ENCODE measurements around the gene CCDC33.

CCDC33 gene

DNA sequence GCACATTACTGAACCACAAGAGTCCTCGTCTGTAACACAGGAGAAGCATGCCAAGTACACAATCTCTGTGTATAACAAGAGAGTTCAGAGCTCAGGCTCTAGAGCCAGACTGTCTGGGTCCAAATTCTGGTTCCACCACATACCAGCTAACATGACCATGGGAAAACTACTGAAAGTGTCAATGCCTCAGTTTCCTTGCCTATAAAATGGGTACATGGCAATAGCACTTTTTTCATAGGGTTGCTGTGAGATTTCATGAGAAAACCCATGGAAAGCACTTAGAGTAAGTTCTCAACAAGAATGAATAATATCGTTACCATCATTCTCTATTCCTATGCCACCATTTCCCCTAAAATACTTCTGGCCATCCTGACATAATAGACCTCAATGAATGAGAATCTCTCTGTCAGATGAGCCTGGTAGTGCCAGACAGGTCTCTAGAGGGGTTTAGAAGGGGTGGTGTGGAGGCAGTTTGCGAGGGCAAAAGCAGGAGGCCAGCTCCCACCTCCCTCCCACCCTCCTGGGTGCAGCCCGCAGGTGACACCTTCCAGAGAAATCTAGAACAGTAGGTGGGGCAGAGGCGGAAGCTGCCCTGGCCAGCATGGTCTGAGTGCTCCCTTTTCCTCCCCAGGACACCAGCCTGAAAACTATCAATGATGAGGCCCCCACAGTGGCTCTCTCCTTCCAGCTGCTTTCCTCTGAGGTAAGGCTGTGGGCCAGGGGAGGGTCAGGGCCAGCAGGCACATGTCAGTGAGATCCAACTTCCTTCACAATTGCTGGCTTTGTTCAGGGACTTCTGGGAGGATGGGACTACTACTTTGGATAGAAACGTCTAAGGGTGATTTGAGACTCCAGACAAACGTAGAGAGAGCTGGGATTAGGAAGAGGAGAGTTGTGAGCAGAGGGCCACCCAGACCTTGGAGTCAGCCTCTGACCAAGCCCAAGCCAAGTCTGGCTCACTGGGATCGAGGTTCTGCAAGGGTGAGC, 45.3 kb downstream of the CCDC33 start:
- no peak overlapping the region for H3K4me3 ChIP-seq (ENCODE audit: low read depth, low read length)
- no peak for DNase-seq (ENCODE audit: low read depth)
- TF ChIP-seq, protein P1, sequence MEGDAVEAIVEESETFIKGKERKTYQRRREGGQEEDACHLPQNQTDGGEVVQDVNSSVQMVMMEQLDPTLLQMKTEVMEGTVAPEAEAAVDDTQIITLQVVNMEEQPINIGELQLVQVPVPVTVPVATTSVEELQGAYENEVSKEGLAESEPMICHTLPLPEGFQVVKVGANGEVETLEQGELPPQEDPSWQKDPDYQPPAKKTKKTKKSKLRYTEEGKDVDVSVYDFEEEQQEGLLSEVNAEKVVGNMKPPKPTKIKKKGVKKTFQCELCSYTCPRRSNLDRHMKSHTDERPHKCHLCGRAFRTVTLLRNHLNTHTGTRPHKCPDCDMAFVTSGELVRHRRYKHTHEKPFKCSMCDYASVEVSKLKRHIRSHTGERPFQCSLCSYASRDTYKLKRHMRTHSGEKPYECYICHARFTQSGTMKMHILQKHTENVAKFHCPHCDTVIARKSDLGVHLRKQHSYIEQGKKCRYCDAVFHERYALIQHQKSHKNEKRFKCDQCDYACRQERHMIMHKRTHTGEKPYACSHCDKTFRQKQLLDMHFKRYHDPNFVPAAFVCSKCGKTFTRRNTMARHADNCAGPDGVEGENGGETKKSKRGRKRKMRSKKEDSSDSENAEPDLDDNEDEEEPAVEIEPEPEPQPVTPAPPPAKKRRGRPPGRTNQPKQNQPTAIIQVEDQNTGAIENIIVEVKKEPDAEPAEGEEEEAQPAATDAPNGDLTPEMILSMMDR (conservative IDR thresholded peaks at IDR 0.05; ENCODE audit: low read depth, low read length), result no peak

DNA sequence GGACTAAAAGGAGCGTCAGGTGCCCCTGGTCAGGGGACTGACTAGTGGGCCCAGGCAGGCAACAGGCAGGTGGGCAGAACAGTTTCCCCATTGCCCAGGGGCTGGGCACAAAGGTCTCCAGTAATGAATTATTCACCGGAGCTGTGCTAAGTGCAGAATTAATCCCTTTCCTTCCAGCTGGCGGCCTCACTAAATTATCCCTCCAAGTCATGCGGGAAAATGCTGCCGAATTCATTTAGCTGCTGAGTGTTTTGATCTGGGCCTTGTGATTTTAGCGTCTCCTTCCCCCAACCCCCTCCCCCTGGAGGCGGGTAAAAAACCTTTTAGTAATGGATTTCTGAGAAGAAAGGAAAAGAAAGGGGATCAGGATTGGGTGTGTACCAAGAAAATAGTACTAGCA, 47.2 kb downstream of the CCDC33 start:
- H3K4me3 ChIP-seq (ENCODE audit: low read depth, low read length), result no peak overlapping the region
- TF ChIP-seq, protein P1 (conservative IDR thresholded peaks at IDR 0.05; ENCODE audit: low read depth, low read length), result no peak
- DNase-seq (ENCODE audit: low read depth), result no peak

DNA sequence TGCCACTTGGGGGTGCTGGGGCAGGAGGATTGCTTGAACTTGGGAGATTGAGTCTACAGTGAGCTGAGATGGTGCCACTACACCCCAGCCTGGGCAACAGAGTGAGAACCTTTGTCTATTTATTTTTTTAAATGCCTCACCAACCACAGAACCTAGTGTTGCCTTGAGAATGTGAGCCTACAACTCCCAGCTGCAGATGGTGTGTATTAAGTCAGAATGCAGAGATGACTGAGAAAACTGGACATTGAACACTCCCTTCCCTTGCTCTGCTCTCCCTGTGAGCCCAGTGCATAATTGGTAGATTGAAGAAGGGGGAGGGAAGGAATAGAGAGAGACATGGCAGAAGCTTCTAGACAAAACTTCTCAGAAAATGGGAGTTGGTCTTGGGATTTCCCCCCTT, 53.5 kb downstream of the CCDC33 start:
- TF ChIP-seq, protein P1 (conservative IDR thresholded peaks at IDR 0.05; ENCODE audit: low read depth, low read length), result no peak
- no peak for DNase-seq (ENCODE audit: low read depth)
- no peak overlapping the region for H3K4me3 ChIP-seq (ENCODE audit: low read depth, low read length)

DNA sequence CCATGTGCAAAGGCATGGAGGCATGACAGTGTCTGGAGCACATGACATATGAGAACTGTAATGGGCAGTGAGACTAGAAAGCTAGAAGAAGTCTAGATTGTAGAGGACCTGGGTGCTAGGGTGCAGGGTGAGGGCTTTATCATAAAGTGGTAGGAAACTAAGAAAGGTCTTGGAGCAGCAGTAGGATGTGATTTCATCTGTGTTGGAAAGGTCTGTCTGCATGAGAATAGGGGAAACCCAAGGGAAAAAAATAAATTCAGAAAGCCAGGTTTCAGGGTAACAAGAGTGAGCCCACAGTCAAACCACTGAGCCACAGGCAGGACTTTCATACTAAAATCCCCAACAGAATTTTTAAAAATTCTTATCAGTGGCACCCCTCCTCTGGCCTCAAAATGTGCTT, 54.5 kb downstream of the CCDC33 start:
- TF ChIP-seq, protein P1 (conservative IDR thresholded peaks at IDR 0.05; ENCODE audit: low read depth, low read length), result no peak
- no peak overlapping the region for H3K4me3 ChIP-seq (ENCODE audit: low read depth, low read length)
- no peak for DNase-seq (ENCODE audit: low read depth)

DNA sequence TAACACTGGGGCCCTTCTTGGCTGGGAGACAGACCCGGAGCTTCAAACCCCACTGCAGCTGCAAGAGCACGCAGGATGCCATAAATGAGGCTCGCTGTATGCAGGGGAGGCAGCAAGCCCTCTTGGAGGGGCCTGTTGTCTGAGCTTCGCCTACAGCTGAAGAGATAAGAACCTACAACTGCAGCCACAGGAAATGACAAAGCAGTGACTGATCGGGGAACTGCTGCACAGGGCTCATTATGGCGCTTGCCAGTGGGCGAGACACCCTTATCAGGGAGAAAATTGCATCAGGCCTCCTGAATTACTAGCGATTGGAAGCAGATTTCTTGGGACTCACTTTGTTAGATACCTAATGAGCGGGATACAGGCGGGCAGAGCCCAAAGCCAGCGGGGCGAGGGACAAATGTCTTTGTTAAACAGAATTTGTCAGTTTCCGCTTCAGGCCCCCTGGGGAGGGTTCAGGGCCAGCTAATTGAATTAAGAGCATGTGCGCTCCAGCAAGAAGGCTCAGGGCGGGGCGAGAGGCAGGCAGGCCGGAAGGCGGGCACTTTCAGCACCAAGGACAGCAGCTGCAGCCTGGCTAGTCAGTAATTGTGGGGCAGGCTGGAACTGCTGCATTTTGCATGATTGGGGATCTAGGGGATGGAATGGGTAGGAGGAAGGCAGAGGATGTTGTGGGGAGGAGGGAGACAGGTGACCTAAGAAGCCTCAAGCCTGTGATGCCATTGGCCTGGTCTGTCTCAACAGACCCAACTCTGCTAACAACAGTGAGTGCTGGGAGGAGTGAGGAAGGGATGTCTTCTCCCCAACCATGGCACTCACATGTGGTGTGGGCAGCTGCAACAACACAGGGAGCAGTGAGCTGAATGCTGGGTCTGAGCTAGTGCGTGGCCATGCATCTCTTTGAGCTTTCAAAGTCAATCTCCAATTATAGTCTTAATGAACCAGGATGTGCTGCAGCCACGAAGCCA, 55.3 kb downstream of the CCDC33 start:
- TF ChIP-seq, protein P1 (conservative IDR thresholded peaks at IDR 0.05; ENCODE audit: low read depth, low read length), result no peak
- no peak overlapping the region for H3K4me3 ChIP-seq (ENCODE audit: low read depth, low read length)
- peak; percentile 83 for DNase-seq (ENCODE audit: low read depth)

DNA sequence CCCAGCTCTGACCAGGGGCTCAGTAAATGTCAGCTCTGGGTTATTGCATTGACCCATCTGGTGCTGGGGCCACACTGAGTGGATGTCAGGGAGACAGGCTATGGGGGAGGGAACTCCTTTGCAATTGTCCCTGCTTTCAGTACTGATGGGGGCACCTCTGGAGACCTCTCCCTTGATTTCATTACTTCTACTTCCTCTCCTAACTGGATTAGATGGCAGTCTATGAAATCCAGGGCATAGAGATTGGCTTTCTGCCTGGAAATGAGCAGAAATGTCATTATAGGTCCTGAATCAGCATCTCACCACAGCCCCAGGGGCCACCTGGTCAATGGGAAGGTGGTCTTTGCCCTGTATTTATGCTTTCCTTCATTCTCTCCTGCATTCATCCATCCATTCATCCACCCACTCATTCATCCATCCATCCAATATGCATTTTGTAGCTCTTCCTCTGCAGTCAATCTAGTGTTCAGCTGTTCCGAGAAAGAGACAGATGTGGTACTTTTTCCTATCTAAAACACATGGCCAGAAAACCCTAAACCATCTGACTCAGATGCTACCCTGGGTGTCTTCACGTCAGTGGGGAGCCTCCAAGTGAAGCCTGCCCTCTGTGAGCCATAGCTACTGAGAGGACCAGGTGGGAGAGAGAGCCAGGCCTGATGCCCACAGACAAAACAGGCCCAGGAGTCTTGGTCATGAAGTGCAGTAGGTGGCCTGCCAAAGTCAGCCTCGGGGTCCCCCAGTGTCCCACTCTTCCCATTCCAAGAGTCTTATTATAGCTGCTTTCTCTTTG, 57.1 kb downstream of the CCDC33 start:
- H3K4me3 ChIP-seq (ENCODE audit: low read depth, low read length), result no peak overlapping the region
- TF ChIP-seq, protein P1 (conservative IDR thresholded peaks at IDR 0.05; ENCODE audit: low read depth, low read length), result no peak
- DNase-seq (ENCODE audit: low read depth), result no peak
